Mucosa of descending colon (tissue), 3 donors: ENCODE data around the gene RRP7A. TPM values are rescaled to one million over a fixed set of nuclear protein-coding genes. Genes with fewer than 3 reads are reported as not detected.
"Not testable (repeated sequence)": the region's sequence is repeated elsewhere in the genome, so short reads cannot be mapped to it uniquely, and the experiment has no call there.

Experiments used
- ATAC-seq: fragments of 200-7000 bp; cut with Tn5 transposase; one replicate; pipeline ENCODE4 v1.9.1; 2020; ENCODE audit warnings: mild to moderate bottlenecking, moderate library complexity
- DNase-seq, 3 donors: peaks; one replicate each; pipeline ENCODE4 v3.0.0-alpha.2; 2020
- H3K36me3 ChIP-seq: fragments of 200-600 bp; one replicate; pipeline ENCODE4 v1.8.0; 2021; ENCODE audit warnings: low read depth, mild to moderate bottlenecking
- H3K4me1 ChIP-seq: fragments of 200-600 bp; one replicate; pipeline ENCODE4 v1.8.0; 2021; ENCODE audit warnings: low read depth, mild to moderate bottlenecking
- H3K4me3 ChIP-seq: fragments of 200-600 bp; one replicate; pipeline ENCODE4 v1.8.0; 2021; ENCODE audit warnings: mild to moderate bottlenecking
- H3K9me3 ChIP-seq: fragments of 200-600 bp; one replicate; pipeline ENCODE4 v1.8.0; 2021; ENCODE audit warnings: mild to moderate bottlenecking
- intact Hi-C, 2 donors: fragments of 100-400 bp; cut with DNase I in 1 of 2; cut with micrococcal nuclease in 1 of 2; formaldehyde crosslinking; loops; one replicate each; pipeline versions ENCODE4 v1.11.0 to v1.11.1; 2022; cut with DNase I, micrococcal nuclease
- total RNA-seq, 3 donors: library from RNA; stranded (reverse); fragmentation: NEBNext Ultra II Directional in 2 of 3; extraction: Animal tissue kit (Norgen Biotek cat#: 25700) in 2 of 3; gene quantifications; one replicate each; pipeline versions ENCODE4 v1.2.1 to v1.2.4, GENCODE V29; 2021 to 2023
- TF ChIP-seq, protein P1 (sequence below): fragments of 200-600 bp; IDR thresholded peaks from one replicate; pipeline ENCODE4 v1.8.0; 2022; ENCODE audit warnings: antibody characterized with exemption, mild to moderate bottlenecking
- donor health status: DM: no; HTN: no; CAD: no; lungs with moderate emphysema.
- donor health status: DM: no; HTN: no; CAD: no.
- donor health status: DM: no; HTN: yes; CAD: no.

The RRP7A gene
- total RNA-seq, 3 donors from 2014 or later = 32.2 to 37.0 (median 32.4) TPM

DNA sequence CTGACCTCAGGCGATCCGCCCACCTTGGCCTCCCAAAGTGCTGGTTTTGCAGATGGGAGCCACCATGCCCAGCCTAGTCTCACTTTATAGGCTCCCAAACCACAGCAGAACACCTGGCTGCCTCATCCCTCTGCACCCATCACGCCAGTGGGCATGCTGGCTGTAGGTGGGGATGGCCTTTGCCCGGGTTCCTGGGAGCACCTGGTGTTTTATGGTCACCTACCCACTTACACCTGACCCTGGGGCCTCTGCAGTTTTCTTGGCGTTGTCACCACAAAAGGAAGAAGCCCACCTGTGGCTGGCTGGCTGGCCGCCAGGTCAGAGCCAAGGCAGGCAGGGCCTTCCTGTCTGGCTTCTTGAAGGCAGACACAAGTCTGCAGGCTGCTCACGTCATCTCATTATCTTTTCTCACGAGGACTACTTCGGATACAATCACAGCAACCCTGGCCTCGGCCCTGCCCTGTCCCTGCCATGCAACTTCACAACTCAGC, 8.2 kb downstream of the RRP7A start:
- H3K9me3 ChIP-seq = no peaks in the 10 kb centered on the region
- ATAC-seq (peak; percentile 74), DNase-seq (peak; percentile 33 to 74 (median 65))
- intact Hi-C loops = no loop called here
- H3K4me3 ChIP-seq = no peak overlapping the region
- peaks cover 5% of the 10 kb centered on the region for H3K4me1 ChIP-seq
- H3K36me3 ChIP-seq = peaks cover 5% of the 10 kb centered on the region
- TF ChIP-seq, protein P1, sequence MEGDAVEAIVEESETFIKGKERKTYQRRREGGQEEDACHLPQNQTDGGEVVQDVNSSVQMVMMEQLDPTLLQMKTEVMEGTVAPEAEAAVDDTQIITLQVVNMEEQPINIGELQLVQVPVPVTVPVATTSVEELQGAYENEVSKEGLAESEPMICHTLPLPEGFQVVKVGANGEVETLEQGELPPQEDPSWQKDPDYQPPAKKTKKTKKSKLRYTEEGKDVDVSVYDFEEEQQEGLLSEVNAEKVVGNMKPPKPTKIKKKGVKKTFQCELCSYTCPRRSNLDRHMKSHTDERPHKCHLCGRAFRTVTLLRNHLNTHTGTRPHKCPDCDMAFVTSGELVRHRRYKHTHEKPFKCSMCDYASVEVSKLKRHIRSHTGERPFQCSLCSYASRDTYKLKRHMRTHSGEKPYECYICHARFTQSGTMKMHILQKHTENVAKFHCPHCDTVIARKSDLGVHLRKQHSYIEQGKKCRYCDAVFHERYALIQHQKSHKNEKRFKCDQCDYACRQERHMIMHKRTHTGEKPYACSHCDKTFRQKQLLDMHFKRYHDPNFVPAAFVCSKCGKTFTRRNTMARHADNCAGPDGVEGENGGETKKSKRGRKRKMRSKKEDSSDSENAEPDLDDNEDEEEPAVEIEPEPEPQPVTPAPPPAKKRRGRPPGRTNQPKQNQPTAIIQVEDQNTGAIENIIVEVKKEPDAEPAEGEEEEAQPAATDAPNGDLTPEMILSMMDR = no peak

DNA sequence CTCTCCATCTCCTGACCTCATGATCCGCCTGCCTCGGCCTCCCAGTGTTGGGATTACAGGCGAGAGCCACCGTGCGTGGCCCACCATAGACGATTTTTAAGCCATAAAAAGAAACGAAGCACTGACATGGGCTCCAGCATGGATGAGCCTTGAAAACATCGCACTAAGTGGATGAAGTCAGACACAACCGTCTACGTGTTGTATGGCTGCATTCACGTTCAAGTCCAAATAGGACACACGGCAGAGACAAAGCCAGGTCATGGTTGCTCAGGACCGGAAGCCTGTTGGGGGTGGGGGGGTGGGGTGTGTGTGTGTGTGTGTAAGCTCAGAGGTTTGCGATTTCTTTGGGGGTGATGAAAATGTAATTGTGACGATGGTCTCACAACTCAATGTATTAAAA, 10.0 kb downstream of the RRP7A start:
- Histone ChIP-seq H3K4me3 (no peak overlapping the region), H3K9me3 (no peaks in the 10 kb centered on the region), H3K36me3 (no peaks in the 10 kb centered on the region), H3K4me1 (peaks cover 5% of the 10 kb centered on the region)
- ATAC-seq (no peak), DNase-seq (no peak)
- TF ChIP-seq, protein P1 = no peak
- intact Hi-C loops = no loop called here

DNA sequence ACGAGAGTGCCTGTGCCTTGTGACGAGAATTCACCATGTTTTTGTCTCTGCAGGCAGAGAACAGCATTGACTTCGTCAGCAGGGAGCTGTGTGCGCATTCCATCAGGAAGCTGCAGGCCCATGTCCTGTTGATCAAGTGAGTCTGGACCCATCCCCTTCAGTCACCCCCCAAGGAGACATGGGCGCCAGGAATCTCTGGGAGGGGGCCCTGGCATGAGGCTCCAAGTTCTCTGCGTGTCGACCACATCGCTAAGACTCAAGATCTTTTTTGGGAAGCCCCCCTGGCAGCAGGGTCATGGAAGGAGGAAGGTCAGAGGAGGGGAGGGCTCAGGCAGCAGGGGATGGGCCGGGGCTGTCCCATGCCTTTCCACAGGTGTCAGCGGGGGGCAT, 10.6 kb downstream of the RRP7A start:
- intact Hi-C loops, H3K4me1 ChIP-seq, H3K36me3 ChIP-seq, H3K9me3 ChIP-seq, DNase-seq, ATAC-seq, H3K4me3 ChIP-seq: not testable (repeated sequence)

DNA sequence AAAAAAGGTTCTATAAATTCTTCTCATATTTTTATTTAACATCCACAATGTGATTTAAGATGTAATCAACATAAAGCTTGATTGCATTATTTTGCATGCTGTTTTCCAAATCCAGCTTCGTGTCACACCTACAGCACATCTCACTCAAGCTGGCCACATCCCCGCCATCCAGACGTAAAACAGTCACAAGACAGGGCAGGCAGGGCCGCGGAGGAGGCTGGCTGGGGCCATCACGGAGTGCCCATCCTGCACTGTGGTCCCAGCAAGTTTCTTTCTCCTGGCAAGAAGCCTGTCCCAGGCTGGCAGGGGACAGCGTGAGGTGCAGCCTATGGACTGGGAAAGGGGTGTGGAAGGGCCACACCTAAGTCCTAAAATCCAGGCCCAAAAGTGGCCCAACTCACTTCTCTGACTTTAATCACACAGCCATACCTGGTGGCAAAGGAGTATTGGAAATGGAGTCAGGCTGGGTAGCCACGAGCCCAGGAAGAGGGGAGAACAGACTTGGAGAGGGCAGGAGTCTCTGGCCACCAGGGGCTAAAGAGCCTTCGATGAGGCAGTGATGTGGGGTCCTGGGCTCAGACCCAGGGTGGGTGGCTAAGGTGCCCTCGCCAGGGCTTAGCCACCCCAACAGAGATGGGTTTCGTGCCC, 11.1 kb downstream of the RRP7A start:
- intact Hi-C loops, H3K36me3 ChIP-seq, H3K9me3 ChIP-seq, H3K4me1 ChIP-seq, H3K4me3 ChIP-seq, ATAC-seq, DNase-seq: not testable (repeated sequence)

DNA sequence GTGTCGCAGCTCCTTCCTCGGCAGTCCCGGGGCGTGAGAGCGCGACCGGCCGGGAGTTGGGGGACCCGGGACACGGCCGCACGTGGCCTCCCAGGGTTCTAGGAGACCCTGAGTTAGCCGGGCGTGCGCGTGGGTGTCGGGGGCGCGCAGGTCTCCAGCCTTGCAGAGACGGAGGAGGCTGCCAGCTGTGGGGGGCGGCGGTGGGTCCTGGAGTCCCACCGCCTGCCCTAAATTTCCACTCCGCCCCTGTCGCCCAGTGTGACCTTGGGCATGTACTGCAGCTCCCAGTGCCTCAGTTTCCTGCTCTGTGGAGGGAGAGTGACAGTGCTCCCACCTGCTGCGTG, 18.8 kb downstream of the RRP7A start:
- DNase-seq (peak in 1 of 3 donors; percentile 33), ATAC-seq (no peak)
- TF ChIP-seq, protein P1 = no peak
- H3K36me3 ChIP-seq = no peaks in the 10 kb centered on the region
- peaks cover 15% of the 10 kb centered on the region for H3K4me1 ChIP-seq
- intact Hi-C loops = no loop called here
- no peak overlapping the region for H3K4me3 ChIP-seq
- H3K9me3 ChIP-seq = no peaks in the 10 kb centered on the region

DNA sequence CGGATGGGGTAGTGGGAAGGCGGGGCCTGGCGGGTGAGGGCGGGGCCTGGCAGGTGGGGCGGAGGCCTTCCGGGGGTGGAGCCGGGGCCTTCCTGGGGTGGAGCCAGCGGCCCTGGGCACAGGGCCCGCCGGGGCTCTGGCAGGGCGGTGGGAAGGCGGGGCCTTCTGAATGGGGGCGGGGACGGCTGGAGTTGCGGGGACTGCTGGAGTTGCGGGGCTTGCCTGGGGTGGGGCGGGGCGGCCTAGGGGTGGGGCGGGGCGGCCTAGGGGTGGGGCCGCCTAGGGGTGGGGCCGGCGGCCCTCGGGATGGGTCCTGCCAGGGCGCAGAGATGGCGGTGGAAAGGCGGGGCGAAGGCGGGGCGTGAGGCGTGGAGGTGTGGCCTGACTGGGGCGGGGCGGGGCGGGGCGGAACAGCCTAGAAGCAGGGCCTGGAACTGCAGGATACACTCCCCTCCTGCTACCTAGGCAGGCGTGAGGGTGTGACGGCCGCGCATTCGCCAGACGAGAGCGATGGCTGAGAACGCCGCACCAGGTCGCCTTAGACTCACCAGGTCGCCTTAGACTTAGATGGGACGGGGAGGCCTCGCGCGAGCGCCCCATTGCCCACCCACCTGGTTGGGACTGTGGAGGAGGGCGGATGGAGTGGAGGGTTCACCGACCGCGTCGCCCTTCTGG, 19.3 kb downstream of the RRP7A start:
- ATAC-seq = peak; percentile 90

DNA sequence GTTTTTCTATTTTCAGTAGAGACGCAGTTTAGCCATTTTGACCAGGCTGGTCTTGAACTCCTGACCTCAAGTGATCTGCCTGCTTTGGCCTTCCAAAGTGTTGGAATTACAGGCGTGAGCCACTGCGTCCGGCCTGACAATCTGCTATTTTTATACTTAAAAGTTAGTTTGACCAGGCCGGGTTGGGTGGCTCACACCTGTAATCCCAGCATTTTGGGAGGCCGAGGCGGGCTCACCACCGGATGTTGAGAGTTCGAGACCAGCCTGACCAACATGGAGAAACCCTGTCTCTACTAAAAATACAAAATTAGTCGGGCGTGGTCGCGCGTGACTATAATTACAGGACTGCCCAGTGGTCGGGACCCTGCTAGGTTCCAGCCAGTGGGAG, 19.8 kb downstream of the RRP7A start:
- DNase-seq, intact Hi-C loops, H3K9me3 ChIP-seq, ATAC-seq, H3K36me3 ChIP-seq, H3K4me3 ChIP-seq: not testable (repeated sequence)
- H3K4me1 ChIP-seq = peaks cover 15% of the 10 kb centered on the region

More for the DNA sequence above, 19.3 kb downstream of the RRP7A start:
- Histone ChIP-seq H3K4me3 (no peak overlapping the region), H3K36me3 (no peaks in the 10 kb centered on the region), H3K9me3 (no peaks in the 10 kb centered on the region), H3K4me1 (peaks cover 15% of the 10 kb centered on the region)
- intact Hi-C loops = no loop called here
- TF ChIP-seq, protein P1 = no peak
- peak; percentile 91 to 98 (median 93) for DNase-seq

DNA sequence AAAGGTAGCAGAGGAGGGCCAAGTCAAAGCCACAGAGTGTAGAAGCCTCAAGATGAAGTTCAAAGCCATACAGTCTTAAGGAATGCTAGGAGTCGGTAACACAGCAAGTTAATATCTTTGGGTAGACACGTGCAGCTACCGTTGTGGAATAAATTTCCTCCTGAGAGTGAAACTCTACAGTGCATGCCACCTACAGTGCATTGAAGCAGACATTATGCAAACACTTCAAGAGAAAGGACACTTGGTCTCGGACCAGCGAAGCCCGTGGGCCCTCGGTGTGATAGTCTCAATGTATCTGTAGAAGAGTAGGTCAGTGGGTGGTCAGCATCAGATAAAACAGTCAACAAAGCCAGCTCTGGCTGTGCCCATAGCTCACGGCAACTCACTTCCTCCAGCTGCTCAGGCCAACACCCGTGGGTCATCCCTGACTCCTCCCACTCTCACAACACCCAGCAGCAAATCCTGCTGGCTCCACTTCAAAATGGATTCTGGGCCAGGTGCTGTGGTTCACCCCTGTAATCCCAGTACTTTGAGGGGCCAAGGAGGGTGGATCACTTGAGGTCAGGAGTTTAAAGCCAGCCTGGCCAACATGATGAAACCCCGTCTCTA, 24.0 kb downstream of the RRP7A start:
- H3K4me3 ChIP-seq, intact Hi-C loops, H3K9me3 ChIP-seq, H3K36me3 ChIP-seq: not testable (repeated sequence)
- DNase-seq = peak in 1 of 3 donors; percentile 44
- peaks cover 12% of the 10 kb centered on the region for H3K4me1 ChIP-seq
- peak; percentile 43 for ATAC-seq
